Measurements from ENCODE around the gene SAPCD2.
A peak's percentile ranks its signal among the peaks of the same experiment; 100 is the strongest.
"Not testable (repeated sequence)": the region's sequence is repeated elsewhere in the genome, so short reads cannot be mapped to it uniquely, and the experiment has no call there.

The SAPCD2 gene

GRCh38 chr9:137067860-137068538 lies 2.4 kb downstream of the SAPCD2 start:
- H3K36me3 Mint-ChIP-seq (ENCODE audit: low read depth), result peaks cover 2% of the 10 kb centered on the region
- H3K27me3 Mint-ChIP-seq, result peaks cover 8% of the 10 kb centered on the region
- H3K9me3 Mint-ChIP-seq, result no peaks in the 10 kb centered on the region
- no peak overlapping the region for H3K27ac Mint-ChIP-seq
- H3K4me3 Mint-ChIP-seq, result peak overlapping the region; percentile 25
- peak; percentile 88 for DNase-seq
- H3K4me1 Mint-ChIP-seq (ENCODE audit: low read depth), result peaks cover 16% of the 10 kb centered on the region

DNA sequence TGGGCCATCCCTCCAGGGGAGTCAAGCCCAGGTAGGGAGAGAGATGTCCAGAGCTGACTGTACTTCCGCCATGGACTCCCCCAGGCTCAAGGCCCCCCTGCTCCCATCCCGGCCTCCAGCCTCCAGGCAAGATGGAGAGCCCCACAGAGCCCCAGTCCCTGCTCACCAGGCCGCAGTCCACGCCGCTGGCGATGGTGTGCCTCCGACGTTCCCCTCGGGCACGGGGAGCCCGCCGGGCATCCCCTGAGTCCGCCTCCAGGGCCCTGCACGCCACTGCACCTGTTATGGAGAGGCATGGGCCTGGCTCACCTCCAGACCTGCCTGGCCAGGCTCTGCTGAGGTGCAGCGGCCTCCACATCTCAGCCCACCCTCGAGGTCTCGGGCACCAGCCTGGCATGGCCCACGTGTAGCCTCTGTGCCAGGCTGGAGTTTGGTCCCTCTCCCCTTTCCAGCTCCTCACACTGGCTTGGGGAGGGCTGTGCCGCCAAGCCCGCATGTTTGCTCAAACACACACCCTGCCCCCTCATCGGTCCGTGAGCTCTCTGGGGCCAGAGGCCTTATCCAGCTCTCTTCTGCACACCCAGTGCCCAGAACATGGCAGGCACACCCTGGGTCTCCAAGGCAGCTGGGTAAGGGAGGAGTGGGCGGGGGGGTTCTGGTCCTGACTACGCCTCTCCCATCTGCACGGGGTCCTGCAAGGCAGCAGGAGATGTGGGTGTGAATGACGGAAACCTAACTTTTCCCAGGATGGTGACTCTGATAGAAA lies 4.1 kb downstream of the SAPCD2 start:
- DNase-seq, result no peak
- peaks cover 2% of the 10 kb centered on the region for H3K36me3 Mint-ChIP-seq (ENCODE audit: low read depth)
- no peaks in the 10 kb centered on the region for H3K9me3 Mint-ChIP-seq
- no peak overlapping the region for H3K4me3 Mint-ChIP-seq
- H3K4me1 Mint-ChIP-seq (ENCODE audit: low read depth), result peaks cover 15% of the 10 kb centered on the region
- peaks cover 8% of the 10 kb centered on the region for H3K27me3 Mint-ChIP-seq
- H3K27ac Mint-ChIP-seq, result no peak overlapping the region

DNA sequence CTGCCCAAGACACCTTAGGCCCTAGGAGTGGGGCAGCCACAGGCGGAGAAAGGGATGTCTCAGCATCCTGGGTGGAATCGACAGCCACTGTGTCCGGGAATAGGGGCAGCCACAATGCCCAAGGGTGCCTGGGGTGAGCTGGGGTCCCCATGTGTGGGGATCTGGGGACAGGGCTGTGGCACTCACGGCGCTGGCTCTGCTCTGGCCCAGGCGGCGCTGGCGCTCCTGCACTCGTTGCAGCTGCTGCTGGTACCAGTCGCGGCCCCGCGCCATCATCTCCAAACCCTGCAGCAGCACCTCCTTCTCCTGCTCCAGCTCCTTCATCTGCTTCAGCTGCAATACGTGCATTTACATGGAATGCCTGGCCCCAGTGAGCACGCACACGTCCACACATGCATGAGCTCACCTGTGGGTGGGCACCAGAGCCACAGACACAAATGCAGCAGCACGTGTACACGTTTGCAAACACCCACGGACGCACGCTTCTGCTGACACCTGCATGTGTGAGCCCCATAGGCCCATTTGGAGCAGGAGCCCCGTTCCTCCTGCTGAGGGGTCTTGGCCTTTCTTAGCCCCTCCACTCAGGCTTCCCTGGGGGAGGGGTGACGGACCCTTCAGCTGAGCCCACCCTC lies 4.9 kb downstream of the SAPCD2 start:
- Mint-ChIP-seq H3K27me3 (peaks cover 8% of the 10 kb centered on the region), H3K4me1 (ENCODE audit: low read depth) (peaks cover 7% of the 10 kb centered on the region), H3K9me3 (no peaks in the 10 kb centered on the region), H3K4me3 (no peak overlapping the region), H3K27ac (no peak overlapping the region), H3K36me3 (ENCODE audit: low read depth) (peaks cover 2% of the 10 kb centered on the region)
- no peak for DNase-seq

GRCh38 chr9:137064880-137065164 lies 5.5 kb downstream of the SAPCD2 start:
- Mint-ChIP-seq H3K4me1 (ENCODE audit: low read depth) (peaks cover 7% of the 10 kb centered on the region), H3K27me3 (peaks cover 8% of the 10 kb centered on the region), H3K4me3 (no peak overlapping the region), H3K9me3 (no peaks in the 10 kb centered on the region), H3K36me3 (ENCODE audit: low read depth) (peaks cover 2% of the 10 kb centered on the region), H3K27ac (no peak overlapping the region)
- no peak for DNase-seq

DNA sequence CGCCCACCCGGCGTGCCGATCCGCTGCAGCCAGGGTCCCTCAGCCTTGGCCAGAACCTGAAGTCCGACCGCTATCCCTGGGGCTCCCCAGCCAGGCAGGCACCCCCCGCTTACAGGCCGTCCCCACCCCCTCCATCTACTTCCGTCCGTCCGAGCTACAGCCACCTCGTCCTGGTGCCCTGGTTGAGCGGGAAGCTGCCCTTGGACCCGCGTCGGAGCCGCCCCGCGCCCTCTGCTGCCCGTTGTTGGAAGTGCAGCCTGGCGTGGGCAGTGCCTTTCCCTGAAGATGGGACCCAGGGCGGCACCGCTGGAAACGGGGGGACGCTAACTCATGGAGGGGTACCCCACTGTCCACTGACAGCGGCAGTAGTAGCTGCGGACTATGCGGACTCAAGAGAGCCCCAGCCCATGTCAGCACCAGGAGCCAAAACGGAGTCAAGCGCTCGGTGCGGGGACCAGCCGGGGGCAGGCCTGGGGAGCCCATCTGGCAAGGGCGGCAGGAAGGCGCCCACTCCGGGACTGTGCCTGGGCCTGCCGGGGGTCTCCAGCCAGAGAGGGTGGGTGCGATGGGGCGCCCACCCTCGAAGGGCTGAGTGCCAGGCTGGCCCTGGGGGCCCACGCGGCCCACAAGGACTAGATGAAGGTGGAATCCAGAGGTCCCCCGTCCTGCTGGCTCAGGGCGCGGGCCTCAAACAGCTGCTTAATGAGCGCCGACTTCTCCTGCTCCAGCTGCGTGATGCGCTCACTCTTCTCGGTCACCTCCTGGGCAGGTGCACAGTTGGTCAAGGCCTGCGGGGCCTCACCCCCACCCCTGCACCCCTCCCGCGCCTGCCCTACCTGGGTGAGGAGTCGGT lies 6.1 kb downstream of the SAPCD2 start:
- Mint-ChIP-seq H3K27me3 (peaks cover 8% of the 10 kb centered on the region), H3K27ac (no peak overlapping the region), H3K36me3 (ENCODE audit: low read depth) (peaks cover 2% of the 10 kb centered on the region), H3K4me1 (ENCODE audit: low read depth) (peaks cover 7% of the 10 kb centered on the region), H3K4me3 (no peak overlapping the region), H3K9me3 (no peaks in the 10 kb centered on the region)
- DNase-seq, result peak; percentile 81

DNA sequence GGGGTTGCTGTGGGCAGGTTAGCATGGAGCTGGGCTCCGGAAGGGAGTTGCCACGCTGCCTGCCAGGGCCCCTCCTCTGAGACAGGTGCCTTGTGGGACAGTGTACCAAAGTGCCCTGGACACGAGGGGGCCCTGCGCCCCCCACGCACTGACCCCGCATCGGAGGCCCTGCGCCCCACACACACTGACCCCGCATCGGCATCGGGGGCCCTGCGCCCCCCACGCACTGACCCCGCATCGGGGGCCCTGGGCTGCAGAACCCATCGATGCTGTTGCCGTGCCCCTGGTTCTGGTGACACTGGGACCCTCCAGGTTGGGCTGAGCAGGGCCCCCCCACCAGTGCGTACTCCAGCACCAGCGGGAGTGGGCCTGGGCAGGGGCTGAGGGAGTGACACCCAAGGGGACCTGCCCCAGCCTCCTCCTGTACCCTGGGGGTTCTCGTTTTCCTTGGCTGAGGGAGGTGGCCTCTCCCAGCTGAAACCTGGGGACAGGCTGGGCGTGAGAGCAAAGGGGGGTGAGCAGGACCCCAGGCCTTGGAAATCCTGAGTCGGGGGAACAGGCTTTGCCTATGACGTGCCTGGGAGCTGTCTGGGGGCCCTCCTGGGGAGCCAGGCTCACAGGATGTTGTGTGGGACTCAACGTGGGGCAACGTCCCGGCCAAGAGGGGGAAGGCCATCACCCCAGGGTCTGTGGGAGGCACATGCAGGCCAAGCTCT lies 6.9 kb downstream of the SAPCD2 start:
- no peak for DNase-seq
- Mint-ChIP-seq H3K27ac (no peak overlapping the region), H3K27me3 (peaks cover 6% of the 10 kb centered on the region), H3K4me3 (no peak overlapping the region), H3K4me1 (ENCODE audit: low read depth) (peaks cover 7% of the 10 kb centered on the region), H3K9me3 (no peaks in the 10 kb centered on the region), H3K36me3 (ENCODE audit: low read depth) (peaks cover 2% of the 10 kb centered on the region)

DNA sequence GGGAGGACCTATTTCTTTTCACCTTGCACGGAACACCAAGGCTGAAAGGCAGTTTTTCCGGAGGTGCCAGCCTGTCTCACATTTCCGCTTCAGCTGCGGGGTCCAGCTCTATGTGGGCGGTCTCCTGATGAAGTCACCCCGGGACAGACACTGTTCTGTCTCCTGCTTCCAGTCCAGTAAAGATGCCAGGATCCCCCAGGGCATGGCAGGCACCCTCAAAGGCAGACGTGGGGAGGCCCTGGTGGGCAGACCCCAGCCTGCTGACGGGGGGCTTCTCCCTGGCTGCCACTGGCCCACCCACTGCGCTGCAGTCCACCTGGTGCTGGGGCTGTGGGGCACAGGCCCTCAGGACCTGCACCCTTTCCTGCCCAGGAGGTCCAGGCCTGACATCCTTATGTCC lies 7.6 kb downstream of the SAPCD2 start:
- not testable (repeated sequence) for H3K4me1 Mint-ChIP-seq (ENCODE audit: low read depth); DNase-seq; H3K9me3 Mint-ChIP-seq; H3K36me3 Mint-ChIP-seq (ENCODE audit: low read depth); H3K27me3 Mint-ChIP-seq; H3K4me3 Mint-ChIP-seq; H3K27ac Mint-ChIP-seq

DNA sequence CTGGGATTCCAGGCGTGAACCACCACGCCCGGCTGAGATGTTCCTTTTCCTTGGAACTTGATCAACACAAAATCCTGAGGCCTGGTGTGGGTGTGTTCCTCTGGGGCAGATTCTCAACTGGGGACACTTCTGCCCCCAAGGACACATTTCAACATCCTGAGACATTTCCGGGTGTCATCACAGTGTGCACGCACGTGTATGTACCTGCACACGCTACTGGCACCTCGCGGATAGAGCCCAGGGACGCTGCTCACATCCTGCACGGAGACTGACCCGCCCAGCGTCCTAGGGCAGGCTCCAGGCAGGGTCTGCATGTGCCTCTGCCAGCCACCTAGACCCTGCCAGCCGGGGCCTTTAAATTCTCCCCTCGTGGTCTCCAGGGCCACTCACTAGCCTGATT lies 8.0 kb downstream of the SAPCD2 start:
- H3K27me3 Mint-ChIP-seq, result peaks cover 2% of the 10 kb centered on the region
- no peak overlapping the region for H3K4me3 Mint-ChIP-seq
- peaks cover 2% of the 10 kb centered on the region for H3K36me3 Mint-ChIP-seq (ENCODE audit: low read depth)
- peaks cover 2% of the 10 kb centered on the region for H3K4me1 Mint-ChIP-seq (ENCODE audit: low read depth)
- DNase-seq, result no peak
- H3K9me3 Mint-ChIP-seq, result no peaks in the 10 kb centered on the region
- no peak overlapping the region for H3K27ac Mint-ChIP-seq

DNA sequence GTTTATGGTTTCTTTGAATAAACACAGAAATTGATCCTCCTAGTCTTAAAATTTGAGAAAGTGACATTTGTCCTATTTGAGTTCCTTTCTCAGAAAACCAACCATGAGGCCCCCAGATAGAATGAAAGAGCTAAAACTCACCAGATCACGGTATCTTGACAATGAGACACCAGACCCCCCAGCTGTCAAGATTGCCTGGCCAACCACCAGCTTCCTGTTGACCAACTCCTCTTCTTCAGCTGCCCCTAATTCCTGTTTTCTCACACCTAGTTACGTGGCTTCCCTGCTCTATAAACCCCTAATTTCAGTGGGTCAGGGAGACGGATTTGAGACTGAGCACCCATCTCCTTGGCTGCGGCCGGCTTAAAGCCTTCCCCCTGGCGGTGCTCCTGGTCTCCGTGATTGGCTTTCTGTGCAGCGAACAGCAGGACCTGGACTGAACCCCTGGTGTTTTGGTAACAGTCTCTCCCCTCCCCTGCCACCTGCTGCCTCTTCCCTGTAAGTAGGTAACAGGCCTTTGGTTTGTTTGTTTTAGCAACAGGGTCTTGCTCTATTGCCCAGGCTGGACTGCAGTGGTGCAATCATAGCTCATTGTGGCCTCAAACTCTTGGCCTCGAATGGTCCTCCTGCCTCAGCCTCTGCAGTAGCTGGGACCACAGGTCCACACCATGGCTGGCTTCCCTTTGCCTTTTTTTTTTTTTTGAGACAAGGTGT lies 11.7 kb downstream of the SAPCD2 start:
- Mint-ChIP-seq H3K27ac (no peak overlapping the region), H3K36me3 (ENCODE audit: low read depth) (no peaks in the 10 kb centered on the region), H3K4me1 (ENCODE audit: low read depth) (no peaks in the 10 kb centered on the region), H3K9me3 (no peaks in the 10 kb centered on the region), H3K4me3 (no peak overlapping the region), H3K27me3 (no peaks in the 10 kb centered on the region)
- DNase-seq, result no peak

- Mint-ChIP-seq H3K9me3 (no peaks in the 10 kb centered on the region), H3K27ac (no peak overlapping the region), H3K36me3 (ENCODE audit: low read depth) (no peaks in the 10 kb centered on the region), H3K4me3 (no peak overlapping the region), H3K4me1 (ENCODE audit: low read depth) (no peaks in the 10 kb centered on the region), H3K27me3 (peaks cover 5% of the 10 kb centered on the region)
- DNase-seq, result no peak
These were observed 12.8 kb downstream of the SAPCD2 start for GRCh38 chr9:137057545-137057944.

- peaks cover 11% of the 10 kb centered on the region for H3K27me3 Mint-ChIP-seq
- no peak for DNase-seq
- no peak overlapping the region for H3K4me3 Mint-ChIP-seq
- no peaks in the 10 kb centered on the region for H3K36me3 Mint-ChIP-seq (ENCODE audit: low read depth)
- H3K27ac Mint-ChIP-seq, result no peak overlapping the region
- H3K4me1 Mint-ChIP-seq (ENCODE audit: low read depth), result no peaks in the 10 kb centered on the region
- no peaks in the 10 kb centered on the region for H3K9me3 Mint-ChIP-seq
These were observed 13.5 kb downstream of the SAPCD2 start for GRCh38 chr9:137056739-137057415.

- H3K9me3 Mint-ChIP-seq, result no peaks in the 10 kb centered on the region
- no peak overlapping the region for H3K4me3 Mint-ChIP-seq
- H3K4me1 Mint-ChIP-seq (ENCODE audit: low read depth), result no peaks in the 10 kb centered on the region
- no peak overlapping the region for H3K27ac Mint-ChIP-seq
- H3K27me3 Mint-ChIP-seq, result peaks cover 15% of the 10 kb centered on the region
- DNase-seq, result no peak
- no peaks in the 10 kb centered on the region for H3K36me3 Mint-ChIP-seq (ENCODE audit: low read depth)
These were observed 14.7 kb downstream of the SAPCD2 start for GRCh38 chr9:137055385-137056364.
